ENCODE data around the gene PARG.
A peak's percentile ranks its signal among the peaks of the same experiment; 100 is the strongest.
"Not testable (repeated sequence)": the region's sequence is repeated elsewhere in the genome, so short reads cannot be mapped to it uniquely, and the experiment has no call there.

Gene PARG

GRCh38 chr10:49858697-49859382 is 83.0 kb downstream of the PARG start:
- not testable (repeated sequence) for H3K4me1 Mint-ChIP-seq; DNase-seq (ENCODE audit: low spot score in 2 of 2); H3K9me3 Mint-ChIP-seq; ATAC-seq; H3K27ac Mint-ChIP-seq; H3K4me3 Mint-ChIP-seq
- H3K36me3 Mint-ChIP-seq, result peaks cover 11% of the 10 kb centered on the region

- H3K27ac Mint-ChIP-seq; H3K4me3 Mint-ChIP-seq; H3K4me1 Mint-ChIP-seq; H3K36me3 Mint-ChIP-seq; DNase-seq (ENCODE audit: low spot score in 2 of 2); ATAC-seq; H3K9me3 Mint-ChIP-seq: not testable (repeated sequence)
Observed at GRCh38 chr10:49849520-49849919, 92.3 kb downstream of the PARG start.

GRCh38 chr10:49844775-49845595 is 96.8 kb downstream of the PARG start:
- H3K36me3 Mint-ChIP-seq, result peaks cover 51% of the 10 kb centered on the region
- no peaks in the 10 kb centered on the region for H3K9me3 Mint-ChIP-seq
- ATAC-seq, result no peak

GRCh38 chr10:49842333-49842628 is 99.5 kb downstream of the PARG start:
- ATAC-seq; H3K9me3 Mint-ChIP-seq; H3K4me3 Mint-ChIP-seq; DNase-seq (ENCODE audit: low spot score in 2 of 2); H3K27ac Mint-ChIP-seq; H3K4me1 Mint-ChIP-seq: not testable (repeated sequence)
- H3K36me3 Mint-ChIP-seq, result peaks cover 76% of the 10 kb centered on the region

More at GRCh38 chr10:49844775-49845595, 96.8 kb downstream of the PARG start:
- H3K4me3 Mint-ChIP-seq, result no peak overlapping the region
- H3K4me1 Mint-ChIP-seq, result peaks cover 5% of the 10 kb centered on the region
- no peak overlapping the region for H3K27ac Mint-ChIP-seq
- no peak for DNase-seq (ENCODE audit: low spot score in 2 of 2)

- ATAC-seq, result no peak
- no peak overlapping the region for H3K27ac Mint-ChIP-seq
- H3K4me3 Mint-ChIP-seq, result no peak overlapping the region
- no peak for DNase-seq (ENCODE audit: low spot score in 2 of 2)
- no peaks in the 10 kb centered on the region for H3K9me3 Mint-ChIP-seq
- H3K4me1 Mint-ChIP-seq, result peaks cover 5% of the 10 kb centered on the region
- H3K36me3 Mint-ChIP-seq, result peaks cover 78% of the 10 kb centered on the region
Observed at GRCh38 chr10:49841615-49842332, 100.1 kb downstream of the PARG start.

GRCh38 chr10:49837685-49838084 is 104.1 kb downstream of the PARG start:
- no peaks in the 10 kb centered on the region for H3K4me1 Mint-ChIP-seq
- H3K36me3 Mint-ChIP-seq, result peaks cover 72% of the 10 kb centered on the region
- H3K4me3 Mint-ChIP-seq, result no peak overlapping the region

GRCh38 chr10:49837051-49837478 is 104.8 kb downstream of the PARG start:
- Mint-ChIP-seq H3K36me3 (peaks cover 72% of the 10 kb centered on the region), H3K4me1 (no peaks in the 10 kb centered on the region), H3K9me3 (no peaks in the 10 kb centered on the region), H3K4me3 (no peak overlapping the region), H3K27ac (no peak overlapping the region)
- DNase-seq (ENCODE audit: low spot score in 2 of 2), result no peak
- no peak for ATAC-seq

More at GRCh38 chr10:49837685-49838084, 104.1 kb downstream of the PARG start:
- no peak for ATAC-seq
- DNase-seq (ENCODE audit: low spot score in 2 of 2), result no peak
- Mint-ChIP-seq H3K9me3 (no peaks in the 10 kb centered on the region), H3K27ac (no peak overlapping the region)

GRCh38 chr10:49834976-49835375 is 106.9 kb downstream of the PARG start:
- Mint-ChIP-seq H3K27ac (no peak overlapping the region), H3K36me3 (peaks cover 67% of the 10 kb centered on the region)

GRCh38 chr10:49834201-49834600 is 107.6 kb downstream of the PARG start:
- no peak overlapping the region for H3K4me3 Mint-ChIP-seq
- ATAC-seq, result no peak
- H3K4me1 Mint-ChIP-seq, result no peaks in the 10 kb centered on the region
- DNase-seq (ENCODE audit: low spot score in 2 of 2), result no peak
- peaks cover 59% of the 10 kb centered on the region for H3K36me3 Mint-ChIP-seq
- no peaks in the 10 kb centered on the region for H3K9me3 Mint-ChIP-seq
- no peak overlapping the region for H3K27ac Mint-ChIP-seq

More at GRCh38 chr10:49834976-49835375, 106.9 kb downstream of the PARG start:
- Mint-ChIP-seq H3K4me1 (no peaks in the 10 kb centered on the region), H3K9me3 (no peaks in the 10 kb centered on the region), H3K4me3 (no peak overlapping the region)
- no peak for DNase-seq (ENCODE audit: low spot score in 2 of 2)
- ATAC-seq, result no peak

- Mint-ChIP-seq H3K4me3 (no peak overlapping the region), H3K36me3 (peaks cover 49% of the 10 kb centered on the region), H3K4me1 (no peaks in the 10 kb centered on the region), H3K27ac (no peak overlapping the region), H3K9me3 (no peaks in the 10 kb centered on the region)
- no peak for ATAC-seq
- no peak for DNase-seq (ENCODE audit: low spot score in 2 of 2)
Observed at GRCh38 chr10:49833168-49833567, 108.7 kb downstream of the PARG start.

GRCh38 chr10:49831352-49832035 is 110.3 kb downstream of the PARG start:
- Mint-ChIP-seq H3K4me3 (no peak overlapping the region), H3K27ac (no peak overlapping the region), H3K9me3 (no peaks in the 10 kb centered on the region), H3K4me1 (no peaks in the 10 kb centered on the region), H3K36me3 (peaks cover 44% of the 10 kb centered on the region)
- ATAC-seq, result no peak
- DNase-seq (ENCODE audit: low spot score in 2 of 2), result no peak

- DNase-seq (ENCODE audit: low spot score in 2 of 2), result no peak
- no peaks in the 10 kb centered on the region for H3K4me1 Mint-ChIP-seq
- H3K4me3 Mint-ChIP-seq, result no peak overlapping the region
- no peak overlapping the region for H3K27ac Mint-ChIP-seq
- H3K9me3 Mint-ChIP-seq, result no peaks in the 10 kb centered on the region
- peaks cover 44% of the 10 kb centered on the region for H3K36me3 Mint-ChIP-seq
- ATAC-seq, result no peak
Observed at GRCh38 chr10:49830846-49831245, 111.0 kb downstream of the PARG start.

GRCh38 chr10:49830016-49830415 is 111.8 kb downstream of the PARG start:
- Mint-ChIP-seq H3K4me1 (no peaks in the 10 kb centered on the region), H3K9me3 (no peaks in the 10 kb centered on the region), H3K4me3 (no peak overlapping the region), H3K36me3 (peaks cover 41% of the 10 kb centered on the region), H3K27ac (no peak overlapping the region)
- ATAC-seq, result no peak
- DNase-seq (ENCODE audit: low spot score in 2 of 2), result no peak

GRCh38 chr10:49827297-49827696 is 114.5 kb downstream of the PARG start:
- ATAC-seq (no peak), DNase-seq (ENCODE audit: low spot score in 2 of 2) (no peak)
- Mint-ChIP-seq H3K9me3 (no peaks in the 10 kb centered on the region), H3K4me1 (no peaks in the 10 kb centered on the region), H3K36me3 (peaks cover 33% of the 10 kb centered on the region), H3K4me3 (no peak overlapping the region), H3K27ac (peak overlapping the region; percentile 67)

Data from stimulated activated effector memory CD8-positive, alpha-beta T cell treated with anti-CD3 and anti-CD28 coated beads, Interleukin-12 subunit alpha, Interleukin-12 subunit beta, amount 100 ng/mL, for 72 hours (primary cell).